ENCODE data around the gene AMBRA1.

The AMBRA1 gene

GRCh38 chr11:46593550-46594373 lies at the start of gene AMBRA1:
Gene AMBRA1, minus strand, starts transcription at chr11:46594023. Its CDS starts 45,643 bp downstream, at chr11:46548380.
- peak; percentile 91 for DNase-seq

GRCh38 chr11:46643531-46643930 lies 49.7 kb upstream of the AMBRA1 start:
- no peak for DNase-seq

GRCh38 chr11:46642627-46643335 lies 49.0 kb upstream of the AMBRA1 start:
- no peak for DNase-seq

- no peak for DNase-seq
These were observed 47.8 kb upstream of the AMBRA1 start for GRCh38 chr11:46641639-46642038.

GRCh38 chr11:46640036-46640788 lies 46.4 kb upstream of the AMBRA1 start:
- no peak for DNase-seq

- DNase-seq, result no peak
These were observed 45.5 kb upstream of the AMBRA1 start for GRCh38 chr11:46639197-46639839.

- DNase-seq, result no peak
These were observed 43.7 kb upstream of the AMBRA1 start for GRCh38 chr11:46637546-46637945.

GRCh38 chr11:46635557-46636139 lies 41.8 kb upstream of the AMBRA1 start:
- DNase-seq, result no peak

- DNase-seq, result no peak
These were observed 39.7 kb upstream of the AMBRA1 start for GRCh38 chr11:46633291-46634217.

GRCh38 chr11:46632502-46632901 lies 38.7 kb upstream of the AMBRA1 start:
- no peak for DNase-seq

- no peak for DNase-seq
These were observed 37.9 kb upstream of the AMBRA1 start for GRCh38 chr11:46631676-46632075.

GRCh38 chr11:46630237-46630636 lies 36.4 kb upstream of the AMBRA1 start:
- DNase-seq, result no peak

- DNase-seq, result no peak
These were observed 35.1 kb upstream of the AMBRA1 start for GRCh38 chr11:46628961-46629360.

GRCh38 chr11:46625406-46625805 lies 31.6 kb upstream of the AMBRA1 start:
- DNase-seq, result no peak

GRCh38 chr11:46618837-46619236 lies 25.0 kb upstream of the AMBRA1 start:
- no peak for DNase-seq

GRCh38 chr11:46617972-46618314 lies 24.1 kb upstream of the AMBRA1 start:
- DNase-seq, result no peak

- peak; percentile 97 for DNase-seq
These were observed 23.5 kb upstream of the AMBRA1 start, which contains the start of the genes ATG13 and HARBI1 for GRCh38 chr11:46617134-46617971. Gene ATG13, plus strand, starts transcription at chr11:46617553. Its CDS starts 26,739 bp downstream, at chr11:46644292. Gene HARBI1, minus strand, starts transcription at chr11:46617227. Its CDS starts 990 bp downstream, at chr11:46616237.

- peak; percentile 57 for DNase-seq
These were observed 22.8 kb upstream of the AMBRA1 start for GRCh38 chr11:46616551-46617133.

GRCh38 chr11:46615756-46616155 lies 21.9 kb upstream of the AMBRA1 start:
- no peak for DNase-seq

GRCh38 chr11:46612326-46612725 lies 18.5 kb upstream of the AMBRA1 start:
- no peak for DNase-seq

All from suppressor macrophage treated with lipopolysaccharide for 4 hours (primary cell).